ENCODE data around the gene CUBN.

Gene CUBN

DNA sequence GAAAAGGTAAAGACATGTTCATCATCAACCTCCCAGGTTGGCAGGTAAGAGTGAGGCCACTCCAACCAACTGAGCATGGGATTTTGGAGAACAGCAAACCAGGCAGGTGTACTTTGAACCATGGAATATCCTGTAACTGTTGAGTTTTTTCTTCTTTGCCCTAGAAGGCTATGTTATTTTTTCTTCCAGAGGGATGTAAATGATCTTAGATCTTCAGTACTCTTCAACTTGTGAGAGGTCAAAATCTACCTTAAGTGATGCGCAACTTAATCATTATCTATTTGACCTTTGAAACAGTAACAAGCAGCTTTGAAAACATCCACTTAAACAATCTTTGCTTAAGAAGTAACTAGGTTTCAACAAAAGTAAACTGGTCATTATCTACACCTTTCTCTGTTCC, at the start of gene CUBN:
Gene CUBN (minus strand): TSS at position 71 of the 400 bp plus-strand sequence. CDS start 46 bp downstream, at position 25.
- Histone ChIP-seq H3K4me3 (IDR thresholded peaks at IDR 0.05; ENCODE audit: insufficient read depth, low read depth, low read length) (no peak within 1 kb of the TSS), H4K20me1 (ENCODE audit: insufficient read depth) (no peaks in the 10 kb centered on the region), H3K27me3 (ENCODE audit: insufficient read depth, low read depth) (no peaks in the 10 kb centered on the region), H3K9ac (no peak within 1 kb of the TSS), H2AFZ (ENCODE audit: low read depth) (no peak within 1 kb of the TSS), H3K4me2 (no peak within 1 kb of the TSS), H3K79me2 (ENCODE audit: insufficient read depth, low read depth) (no peaks in the 10 kb centered on the region), H3K4me1 (ENCODE audit: low read depth, poor library complexity, severe bottlenecking) (no peaks in the 10 kb centered on the region), H3K36me3 (ENCODE audit: insufficient read depth) (no peaks in the 10 kb centered on the region), H3K27ac (no peak within 1 kb of the TSS)
- TF ChIP-seq, protein P1, sequence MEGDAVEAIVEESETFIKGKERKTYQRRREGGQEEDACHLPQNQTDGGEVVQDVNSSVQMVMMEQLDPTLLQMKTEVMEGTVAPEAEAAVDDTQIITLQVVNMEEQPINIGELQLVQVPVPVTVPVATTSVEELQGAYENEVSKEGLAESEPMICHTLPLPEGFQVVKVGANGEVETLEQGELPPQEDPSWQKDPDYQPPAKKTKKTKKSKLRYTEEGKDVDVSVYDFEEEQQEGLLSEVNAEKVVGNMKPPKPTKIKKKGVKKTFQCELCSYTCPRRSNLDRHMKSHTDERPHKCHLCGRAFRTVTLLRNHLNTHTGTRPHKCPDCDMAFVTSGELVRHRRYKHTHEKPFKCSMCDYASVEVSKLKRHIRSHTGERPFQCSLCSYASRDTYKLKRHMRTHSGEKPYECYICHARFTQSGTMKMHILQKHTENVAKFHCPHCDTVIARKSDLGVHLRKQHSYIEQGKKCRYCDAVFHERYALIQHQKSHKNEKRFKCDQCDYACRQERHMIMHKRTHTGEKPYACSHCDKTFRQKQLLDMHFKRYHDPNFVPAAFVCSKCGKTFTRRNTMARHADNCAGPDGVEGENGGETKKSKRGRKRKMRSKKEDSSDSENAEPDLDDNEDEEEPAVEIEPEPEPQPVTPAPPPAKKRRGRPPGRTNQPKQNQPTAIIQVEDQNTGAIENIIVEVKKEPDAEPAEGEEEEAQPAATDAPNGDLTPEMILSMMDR (conservative IDR thresholded peaks at IDR 0.05; ENCODE audit: low read depth, low read length) = no peak

DNA sequence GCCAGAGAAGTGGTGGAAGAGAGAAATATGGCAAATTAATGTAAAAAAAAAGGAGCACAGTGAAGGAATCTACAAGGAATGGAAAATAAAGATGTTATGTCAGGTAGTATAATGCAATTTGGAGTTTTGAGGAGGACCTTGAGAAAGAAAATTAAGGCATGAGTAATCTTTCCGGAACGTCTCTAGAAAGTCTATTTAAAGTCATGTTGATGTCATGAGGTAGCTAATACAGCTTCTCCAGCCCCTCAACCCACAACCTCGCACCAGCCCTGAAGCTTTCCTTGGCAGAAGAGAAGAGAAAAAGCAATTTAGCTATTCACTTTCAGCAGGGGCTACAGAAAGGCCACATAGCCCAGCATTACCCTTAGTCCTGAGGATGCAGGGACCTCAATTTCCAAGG, 49.4 kb upstream of the CUBN start:
- no peak overlapping the region for H3K27ac ChIP-seq
- TF ChIP-seq, protein P1 (conservative IDR thresholded peaks at IDR 0.05; ENCODE audit: low read depth, low read length) = no peak

DNA sequence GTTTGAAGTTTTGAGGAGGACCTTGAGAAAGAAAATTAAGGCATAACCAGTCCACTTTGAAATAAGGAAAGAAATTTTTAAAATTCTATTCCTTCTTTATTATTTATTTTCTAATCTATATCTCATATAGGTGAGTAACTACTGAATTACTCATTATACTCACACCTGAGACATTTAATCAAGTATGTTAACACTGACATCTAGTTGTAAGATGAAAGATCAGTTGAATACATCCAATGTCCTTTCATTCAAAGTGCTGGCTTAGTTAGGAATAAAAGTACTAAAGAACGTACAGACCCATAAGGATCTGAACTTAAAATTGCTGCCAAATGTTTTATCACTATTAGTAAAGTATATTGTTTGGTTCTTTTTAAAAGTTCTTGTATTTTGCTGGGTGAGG, 48.4 kb upstream of the CUBN start:
- H4K20me1 ChIP-seq (ENCODE audit: insufficient read depth) = no peaks in the 10 kb centered on the region
- H3K27ac ChIP-seq = no peak overlapping the region

More for the DNA sequence above, 49.4 kb upstream of the CUBN start:
- Histone ChIP-seq H3K79me2 (ENCODE audit: insufficient read depth, low read depth) (no peaks in the 10 kb centered on the region), H4K20me1 (ENCODE audit: insufficient read depth) (no peaks in the 10 kb centered on the region), H3K27me3 (ENCODE audit: insufficient read depth, low read depth) (no peaks in the 10 kb centered on the region), H3K36me3 (ENCODE audit: insufficient read depth) (no peaks in the 10 kb centered on the region), H3K9ac (no peak overlapping the region), H3K4me2 (no peak overlapping the region), H3K4me1 (ENCODE audit: low read depth, poor library complexity, severe bottlenecking) (peaks cover 6% of the 10 kb centered on the region), H2AFZ (ENCODE audit: low read depth) (no peak overlapping the region), H3K4me3 (IDR thresholded peaks at IDR 0.05; ENCODE audit: insufficient read depth, low read depth, low read length) (no peak overlapping the region)

DNA sequence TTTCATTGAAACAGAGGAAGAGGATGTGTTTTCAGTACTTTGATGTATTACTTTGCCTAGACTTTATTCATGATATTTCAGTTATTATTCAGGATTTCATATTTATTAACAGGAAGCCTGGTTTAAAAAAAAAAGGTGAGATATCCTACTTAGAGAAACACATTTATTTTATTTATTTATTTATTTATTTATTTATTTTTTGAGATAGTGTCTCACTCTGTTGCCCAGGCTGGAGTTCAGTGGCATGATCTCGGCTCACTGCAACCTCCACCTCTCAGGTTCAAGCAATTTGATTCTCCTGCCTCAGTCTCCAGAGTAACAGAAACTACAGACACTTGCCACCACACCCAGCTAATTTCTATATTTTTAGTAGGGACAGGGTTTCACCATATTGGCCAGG, 47.4 kb upstream of the CUBN start:
- Histone ChIP-seq H3K4me1 (ENCODE audit: low read depth, poor library complexity, severe bottlenecking) (no peaks in the 10 kb centered on the region), H3K27me3 (ENCODE audit: insufficient read depth, low read depth) (no peaks in the 10 kb centered on the region), H3K36me3 (ENCODE audit: insufficient read depth) (no peaks in the 10 kb centered on the region), H3K9ac (no peak overlapping the region), H2AFZ (ENCODE audit: low read depth) (no peak overlapping the region), H4K20me1 (ENCODE audit: insufficient read depth) (no peaks in the 10 kb centered on the region), H3K4me3 (IDR thresholded peaks at IDR 0.05; ENCODE audit: insufficient read depth, low read depth, low read length) (no peak overlapping the region), H3K4me2 (no peak overlapping the region), H3K79me2 (ENCODE audit: insufficient read depth, low read depth) (no peaks in the 10 kb centered on the region), H3K27ac (no peak overlapping the region)
- TF ChIP-seq, protein P1 (conservative IDR thresholded peaks at IDR 0.05; ENCODE audit: low read depth, low read length) = no peak

More for the DNA sequence above, 48.4 kb upstream of the CUBN start:
- H3K36me3 ChIP-seq (ENCODE audit: insufficient read depth) = no peaks in the 10 kb centered on the region
- no peak overlapping the region for H3K4me3 ChIP-seq (IDR thresholded peaks at IDR 0.05; ENCODE audit: insufficient read depth, low read depth, low read length)
- no peak overlapping the region for H3K4me2 ChIP-seq
- H3K4me1 ChIP-seq (ENCODE audit: low read depth, poor library complexity, severe bottlenecking) = no peaks in the 10 kb centered on the region
- H3K9ac ChIP-seq = no peak overlapping the region
- no peaks in the 10 kb centered on the region for H3K27me3 ChIP-seq (ENCODE audit: insufficient read depth, low read depth)
- TF ChIP-seq, protein P1 (conservative IDR thresholded peaks at IDR 0.05; ENCODE audit: low read depth, low read length) = no peak
- no peaks in the 10 kb centered on the region for H3K79me2 ChIP-seq (ENCODE audit: insufficient read depth, low read depth)
- H2AFZ ChIP-seq (ENCODE audit: low read depth) = no peak overlapping the region
